Adipocyte (in vitro differentiated cells): ENCODE results near the gene ZBTB16.

Experiments
- DNase-seq: peaks from one replicate; pipeline ENCODE4 v3.0.0-alpha.2; 2015; ENCODE audit warnings: low read depth
- H3K27me3 ChIP-seq: replicated peaks from 2 replicates; pipeline ENCODE4 v1.7.0; 2013; ENCODE audit warnings: mild to moderate bottlenecking, low read length, moderate library complexity; ENCODE audit not compliant: control insufficient read depth, insufficient read depth
- H3K36me3 ChIP-seq: 2 replicates; pipeline ENCODE4 v1.7.0; 2013; ENCODE audit warnings: low read length, mild to moderate bottlenecking, moderate library complexity; ENCODE audit not compliant: control insufficient read depth, insufficient read depth, severe bottlenecking
- H3K4me1 ChIP-seq: 2 replicates; pipeline ENCODE4 v1.7.0; 2013; ENCODE audit warnings: mild to moderate bottlenecking, low read length, moderate library complexity; ENCODE audit not compliant: control insufficient read depth, insufficient read depth
- H3K4me3 ChIP-seq: 2 replicates; pipeline ENCODE4 v1.7.0; 2013; ENCODE audit warnings: mild to moderate bottlenecking, low read length, moderate library complexity
- H3K9ac ChIP-seq: 2 replicates; pipeline ENCODE4 v1.7.0; 2013; ENCODE audit warnings: mild to moderate bottlenecking, low read length, moderate library complexity
- H3K9me3 ChIP-seq: 2 replicates; pipeline ENCODE4 v1.7.0; 2013; ENCODE audit warnings: mild to moderate bottlenecking, low read length, moderate library complexity; ENCODE audit not compliant: control insufficient read depth

ZBTB16 gene

GRCh38 chr11:114110123-114110522 is 50.6 kb downstream of the ZBTB16 start:
- H3K27me3 ChIP-seq: no peaks in the 10 kb centered on the region
- H3K4me3 ChIP-seq: no peak overlapping the region
- H3K4me1 ChIP-seq: peaks cover 87% of the 10 kb centered on the region
- peak overlapping the region; percentile 77 for H3K9ac ChIP-seq
- H3K9me3 ChIP-seq: no peaks in the 10 kb centered on the region
- DNase-seq: no peak
- peaks cover 42% of the 10 kb centered on the region for H3K36me3 ChIP-seq

GRCh38 chr11:114110952-114111947 is 51.7 kb downstream of the ZBTB16 start:
- H3K27me3 ChIP-seq: no peaks in the 10 kb centered on the region
- peak; percentile 16 for DNase-seq
- peak overlapping the region; percentile 77 for H3K9ac ChIP-seq

GRCh38 chr11:114115451-114115928 is 56.0 kb downstream of the ZBTB16 start:
- no peak overlapping the region for H3K9ac ChIP-seq
- no peak overlapping the region for H3K4me3 ChIP-seq
- no peaks in the 10 kb centered on the region for H3K9me3 ChIP-seq
- peaks cover 35% of the 10 kb centered on the region for H3K36me3 ChIP-seq
- DNase-seq: no peak
- H3K4me1 ChIP-seq: peaks cover 66% of the 10 kb centered on the region
- H3K27me3 ChIP-seq: no peaks in the 10 kb centered on the region

More at GRCh38 chr11:114110952-114111947, 51.7 kb downstream of the ZBTB16 start:
- peak overlapping the region; percentile 63 for H3K4me3 ChIP-seq
- peaks cover 93% of the 10 kb centered on the region for H3K4me1 ChIP-seq
- peaks cover 42% of the 10 kb centered on the region for H3K36me3 ChIP-seq
- no peaks in the 10 kb centered on the region for H3K9me3 ChIP-seq

GRCh38 chr11:114116357-114116756 is 56.8 kb downstream of the ZBTB16 start:
- H3K36me3 ChIP-seq: peaks cover 44% of the 10 kb centered on the region
- no peaks in the 10 kb centered on the region for H3K9me3 ChIP-seq
- peaks cover 64% of the 10 kb centered on the region for H3K4me1 ChIP-seq
- DNase-seq: no peak
- H3K4me3 ChIP-seq: no peak overlapping the region
- no peak overlapping the region for H3K9ac ChIP-seq
- no peaks in the 10 kb centered on the region for H3K27me3 ChIP-seq

DNA sequence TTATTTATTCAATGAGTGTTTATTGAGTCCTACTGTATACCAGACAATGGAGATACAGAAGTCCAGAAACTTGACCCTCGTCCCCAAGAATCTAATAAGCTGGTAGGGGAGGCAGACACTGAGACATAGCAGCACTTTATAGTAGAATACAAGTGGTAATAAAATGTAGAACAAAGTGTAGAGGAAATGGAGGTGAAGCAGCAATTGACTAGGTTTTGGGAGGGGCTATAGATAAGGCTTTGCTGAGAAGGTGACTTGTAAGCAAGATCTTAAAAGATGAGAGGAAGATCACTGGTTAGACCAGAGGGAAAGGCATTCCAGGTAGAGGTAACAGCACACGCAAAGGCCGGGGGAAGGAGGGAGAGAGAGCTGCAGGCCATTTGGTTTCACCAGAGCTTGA is 57.3 kb downstream of the ZBTB16 start:
- DNase-seq: no peak
- Histone ChIP-seq H3K9ac (no peak overlapping the region), H3K27me3 (no peaks in the 10 kb centered on the region), H3K9me3 (no peaks in the 10 kb centered on the region), H3K4me1 (peaks cover 64% of the 10 kb centered on the region), H3K4me3 (no peak overlapping the region), H3K36me3 (peaks cover 47% of the 10 kb centered on the region)

DNA sequence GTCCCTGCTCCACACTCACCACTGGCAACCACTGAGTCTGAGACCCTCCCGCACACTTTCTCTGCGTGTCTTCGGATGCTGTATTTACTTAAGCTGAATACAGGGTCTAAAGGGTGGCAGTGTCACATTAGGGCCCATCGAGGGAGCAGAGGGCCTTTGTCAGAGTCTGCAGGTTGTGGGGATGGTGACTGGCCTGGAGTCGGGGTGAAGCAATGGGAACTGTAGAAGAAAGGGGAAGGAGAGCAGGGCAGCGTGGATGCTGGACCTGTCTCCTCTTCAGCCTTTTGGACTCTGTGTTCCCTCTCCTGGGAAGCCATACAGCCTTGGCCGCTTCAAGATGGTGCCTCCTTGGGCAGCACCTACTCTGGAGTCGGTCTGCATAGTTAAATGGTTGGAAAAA is 61.1 kb downstream of the ZBTB16 start:
- H3K4me1 ChIP-seq: peaks cover 66% of the 10 kb centered on the region
- no peak for DNase-seq
- H3K9ac ChIP-seq: no peak overlapping the region
- H3K9me3 ChIP-seq: no peaks in the 10 kb centered on the region
- H3K4me3 ChIP-seq: no peak overlapping the region
- peaks cover 71% of the 10 kb centered on the region for H3K36me3 ChIP-seq
- no peaks in the 10 kb centered on the region for H3K27me3 ChIP-seq

- Histone ChIP-seq H3K4me3 (no peak overlapping the region), H3K9ac (peak overlapping the region; percentile 35), H3K4me1 (peaks cover 66% of the 10 kb centered on the region), H3K9me3 (no peaks in the 10 kb centered on the region), H3K36me3 (peaks cover 71% of the 10 kb centered on the region), H3K27me3 (no peaks in the 10 kb centered on the region)
- no peak for DNase-seq
Measured at GRCh38 chr11:114121138-114121537, 61.6 kb downstream of the ZBTB16 start.

DNA sequence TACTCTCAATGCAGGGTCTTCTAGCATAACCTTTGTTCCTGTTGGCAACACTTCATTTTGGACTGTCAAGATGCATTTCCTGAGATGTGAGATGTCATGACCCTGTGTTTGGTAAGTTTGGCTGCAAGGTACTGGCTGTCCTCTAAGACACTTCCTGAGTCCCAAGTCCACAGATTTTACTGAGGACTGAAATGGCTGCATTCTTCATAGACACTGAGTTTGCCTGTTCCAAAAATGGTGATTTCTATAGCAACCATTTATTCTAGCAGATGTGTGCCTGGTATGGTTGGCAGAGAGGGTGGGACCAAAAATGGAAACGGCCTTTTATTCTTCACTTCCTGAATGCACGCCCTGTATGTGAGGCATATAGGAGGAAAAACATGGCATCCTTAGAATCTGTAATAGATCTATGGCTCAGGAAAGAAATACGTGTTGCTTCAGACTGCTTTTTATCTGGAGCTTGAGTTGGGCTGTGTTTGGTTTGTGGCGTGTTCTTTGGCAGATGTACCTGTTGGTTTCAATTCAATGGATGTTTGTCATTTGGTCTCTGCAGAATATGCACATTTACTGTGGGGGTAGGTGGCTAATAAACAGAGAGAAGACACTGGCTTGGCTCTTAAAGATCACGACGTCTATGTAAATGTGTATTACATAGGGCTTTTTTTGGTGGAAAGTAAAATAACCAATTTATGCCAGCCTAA is 62.4 kb downstream of the ZBTB16 start:
- no peak for DNase-seq
- Histone ChIP-seq H3K4me3 (peak overlapping the region; percentile 26), H3K36me3 (peaks cover 71% of the 10 kb centered on the region), H3K4me1 (peaks cover 66% of the 10 kb centered on the region), H3K27me3 (no peaks in the 10 kb centered on the region), H3K9ac (peak overlapping the region; percentile 35), H3K9me3 (no peaks in the 10 kb centered on the region)

DNA sequence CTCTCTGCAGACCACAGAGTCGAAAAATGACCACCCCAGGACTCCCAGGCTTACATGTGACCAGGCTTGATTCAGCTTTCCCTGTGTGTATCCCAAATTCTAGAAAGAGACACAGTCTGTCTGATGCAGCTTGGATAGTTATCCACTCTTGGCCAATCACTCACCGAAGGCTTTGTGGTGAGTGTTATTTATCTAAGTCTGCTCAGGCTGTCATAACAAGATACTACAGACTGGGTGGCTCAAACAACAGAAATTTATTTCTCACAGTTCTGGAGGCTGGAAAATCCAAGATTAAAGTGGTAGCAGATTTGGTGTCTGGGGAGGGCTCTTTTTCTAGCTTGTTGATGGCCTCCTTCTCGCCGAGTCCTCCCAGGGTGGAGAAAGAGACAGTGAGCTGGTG is 63.2 kb downstream of the ZBTB16 start:
- Histone ChIP-seq H3K4me3 (no peak overlapping the region), H3K36me3 (peaks cover 71% of the 10 kb centered on the region), H3K9me3 (no peaks in the 10 kb centered on the region), H3K4me1 (peaks cover 69% of the 10 kb centered on the region), H3K9ac (peak overlapping the region; percentile 35), H3K27me3 (no peaks in the 10 kb centered on the region)
- no peak for DNase-seq

DNA sequence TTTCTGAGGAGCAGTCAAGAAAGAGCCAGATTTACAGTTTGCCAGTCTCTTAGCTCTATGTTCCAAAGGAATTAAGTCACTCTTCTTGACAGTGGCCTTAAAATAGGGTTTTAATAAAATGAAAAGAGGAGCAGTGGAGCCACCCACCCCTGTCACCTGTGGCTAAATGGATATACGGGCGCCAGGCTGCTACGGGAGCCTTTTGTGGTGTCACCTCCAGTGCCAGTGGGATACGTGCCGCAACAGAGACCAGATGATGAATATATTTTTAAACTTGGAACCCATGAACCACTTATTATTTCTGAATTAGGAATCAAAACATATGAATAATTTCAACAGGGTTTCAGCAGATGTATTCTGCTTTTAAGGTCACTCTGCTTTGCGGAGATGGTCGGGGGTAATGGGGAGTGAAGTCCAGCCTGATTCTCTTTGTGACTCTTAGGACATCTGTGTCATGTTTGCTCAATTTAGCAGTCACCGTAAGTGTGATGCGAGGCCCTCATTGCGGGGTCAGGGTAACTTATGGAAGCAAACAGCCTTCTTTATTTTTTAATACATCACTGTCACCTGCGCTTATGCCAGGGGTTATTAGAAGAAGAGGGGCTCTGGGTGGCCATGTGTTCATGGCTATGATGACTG is 64.3 kb downstream of the ZBTB16 start:
- Histone ChIP-seq H3K27me3 (no peaks in the 10 kb centered on the region), H3K9me3 (no peaks in the 10 kb centered on the region), H3K4me3 (no peak overlapping the region), H3K4me1 (peaks cover 71% of the 10 kb centered on the region), H3K9ac (no peak overlapping the region), H3K36me3 (peaks cover 81% of the 10 kb centered on the region)
- DNase-seq: no peak
